ENCODE data around the gene MLLT3. TPM values are rescaled to one million over a fixed set of nuclear protein-coding genes. Genes with fewer than 3 reads are reported as not detected.

The MLLT3 gene
- total and polyA plus RNA-seq, 2 donors (not counting 3 experiments of a cell fraction or from before 2014, with no cell fraction given): 6.1 to 10.0 TPM

DNA sequence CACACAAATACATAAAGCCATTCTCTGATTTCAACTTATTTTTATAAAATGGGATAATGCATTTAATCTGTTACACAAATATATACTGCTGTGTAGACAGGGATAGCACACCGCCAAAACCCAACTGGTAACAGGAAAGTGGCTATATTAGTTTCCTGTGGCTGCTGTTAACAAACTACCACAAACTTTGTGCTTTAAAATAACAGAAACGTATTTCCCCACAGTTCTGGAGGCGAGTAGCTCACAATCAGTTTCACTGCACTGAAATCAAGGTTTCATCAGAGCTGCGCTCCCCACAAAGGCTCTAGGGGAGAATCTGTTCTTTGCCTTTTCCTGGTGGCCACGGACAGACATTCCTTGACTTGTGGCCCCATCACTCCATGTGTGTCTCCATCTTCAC lies 94.0 kb downstream of the MLLT3 start:
- no peak for DNase-seq (ENCODE audit: low read depth, low spot score)
- ChIA-PET CTCF (no interaction called here), POLR2A (no interaction called here)
- Histone ChIP-seq H3K27ac (ENCODE audit: insufficient read depth, low read depth, low read length) (no peak overlapping the region), H3K27me3 (ENCODE audit: control insufficient read depth in 2 of 2, insufficient read depth in 2 of 2, low read length in 2 of 2) (no peaks in the 10 kb centered on the region), H3K9me3 (replicated peaks; ENCODE audit: control insufficient read depth, insufficient read depth, low read length) (no peaks in the 10 kb centered on the region), H4K20me1 (replicated peaks; ENCODE audit: control insufficient read depth, extremely low read depth, insufficient read depth, low read length) (no peaks in the 10 kb centered on the region), H3K36me3 (ENCODE audit: control insufficient read depth in 2 of 2, extremely low read depth in 1 of 2, insufficient read depth in 2 of 2, low read length in 2 of 2) (no peaks in the 10 kb centered on the region), H3K9me1 (replicated peaks; ENCODE audit: control insufficient read depth, extremely low read depth, insufficient read depth, low read length) (no peaks in the 10 kb centered on the region), H3K4me1 (ENCODE audit: control insufficient read depth, extremely low read depth, insufficient read depth, low read length) (no peaks in the 10 kb centered on the region), H3K4me3 (replicated peaks in 1 of 3; ENCODE audit: insufficient read depth in 1 of 3, low read depth in 1 of 3, low read length in 3 of 3) (no peak overlapping the region), H2AFZ (ENCODE audit: low read depth, low read length) (no peak overlapping the region), H3K9ac (replicated peaks; ENCODE audit: extremely low read depth, insufficient read depth, low read length) (no peak overlapping the region), H3K4me2 (ENCODE audit: insufficient read depth, low read length) (no peak overlapping the region), H3K79me2 (ENCODE audit: control insufficient read depth, insufficient read depth, low read length) (no peaks in the 10 kb centered on the region)
- BruUV-seq (replicated peaks): no TSS peak
- intact Hi-C loops (cut with micrococcal nuclease): no loop called here
- dilution Hi-C loops (cut with MboI; ENCODE audit: extremely low pct_ligation_motif_present, low sequenced_read_pairs): no loop called here
- TF ChIP-seq CTCF (IDR thresholded peaks at IDR 0.05; ENCODE audit: extremely low read depth in 1 of 2, insufficient read depth in 1 of 2, low read depth in 1 of 2, low read length in 2 of 2) (no peak), EZH2 (IDR thresholded peaks at IDR 0.05; ENCODE audit: borderline replicate concordance, low read depth, low read length, severe bottlenecking) (no peak), MAX (IDR thresholded peaks at IDR 0.05; ENCODE audit: insufficient read depth, insufficient read length) (no peak), MYC (IDR thresholded peaks at IDR 0.05; ENCODE audit: low read depth, low read length) (no peak), POLR2A (IDR thresholded peaks at IDR 0.05; ENCODE audit: low read depth, low read length) (no peak), POLR2AphosphoS5 (IDR thresholded peaks at IDR 0.05; ENCODE audit: insufficient read depth, low read depth, low read length) (no peak), GATA2 (IDR thresholded peaks at IDR 0.05; ENCODE audit: insufficient read depth, insufficient read length, low read depth, low read length) (no peak), JUN (IDR thresholded peaks at IDR 0.05; ENCODE audit: borderline replicate concordance, insufficient read depth, insufficient read length, low read depth) (no peak), FOS (IDR thresholded peaks at IDR 0.05; ENCODE audit: borderline replicate concordance, insufficient read depth, low read length) (no peak)
- no peak for FAIRE-seq

All from endothelial cell of umbilical vein (primary cell).